GM12891 (cell line): Measurements from ENCODE around the gene UPP2.

Experiments used
- PAX5 ChIP-seq: IDR thresholded peaks from 2 replicates; pipeline ENCODE4 v1.6.1; 2011; ENCODE audit warnings: low read length, moderate library complexity, mild to moderate bottlenecking; ENCODE audit not compliant: insufficient read depth, severe bottlenecking
- POLR2A ChIP-seq: IDR thresholded peaks from 2 replicates; pipeline ENCODE4 v1.6.1; 2011; ENCODE audit warnings: low read depth, low read length, control low read depth
- POLR2AphosphoS5 ChIP-seq: IDR thresholded peaks from 2 replicates; pipeline ENCODE4 v1.6.1; 2011; ENCODE audit warnings: low read depth, low read length, control low read depth
- POU2F2 ChIP-seq: IDR thresholded peaks from 2 replicates; pipeline ENCODE4 v1.6.1; 2011; ENCODE audit warnings: low read depth, mild to moderate bottlenecking, control low read depth, low read length, moderate library complexity
- SPI1 ChIP-seq: IDR thresholded peaks from 2 replicates; pipeline ENCODE4 v1.6.1; 2011; ENCODE audit warnings: low read depth, low read length, control low read depth
- TAF1 ChIP-seq: IDR thresholded peaks from 2 replicates; pipeline ENCODE4 v1.6.1; 2011; ENCODE audit warnings: low read depth, low read length, control low read depth

- TF ChIP-seq POLR2A (no peak), SPI1 (no peak), POLR2AphosphoS5 (no peak), TAF1 (no peak), POU2F2 (no peak), PAX5 (no peak)
These were observed 33.4 kb downstream of the UPP2 start for GRCh38 chr2:158135096-158135495.
